ENCODE data around the gene AUNIP.

Gene AUNIP

DNA sequence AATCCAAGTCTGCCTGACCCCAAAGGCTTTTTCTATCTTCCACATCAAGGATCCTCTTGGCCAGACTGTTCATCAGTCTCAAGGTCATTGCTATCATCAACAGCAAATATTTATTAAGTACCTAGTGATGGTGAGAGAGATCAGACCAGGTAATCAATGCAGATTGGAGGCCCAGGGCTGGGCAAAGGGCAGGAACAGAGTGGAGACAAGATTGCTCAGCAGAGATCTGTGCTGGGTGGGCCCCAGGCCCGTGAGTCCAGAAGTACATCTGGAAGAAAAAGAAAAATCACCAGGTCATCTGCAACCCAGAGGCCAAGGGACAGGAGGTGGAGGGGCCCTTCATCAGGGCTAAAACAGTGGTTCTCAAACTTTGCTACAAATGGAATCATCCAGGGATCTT, 26.3 kb upstream of the AUNIP start:
- TF ChIP-seq, protein P1, sequence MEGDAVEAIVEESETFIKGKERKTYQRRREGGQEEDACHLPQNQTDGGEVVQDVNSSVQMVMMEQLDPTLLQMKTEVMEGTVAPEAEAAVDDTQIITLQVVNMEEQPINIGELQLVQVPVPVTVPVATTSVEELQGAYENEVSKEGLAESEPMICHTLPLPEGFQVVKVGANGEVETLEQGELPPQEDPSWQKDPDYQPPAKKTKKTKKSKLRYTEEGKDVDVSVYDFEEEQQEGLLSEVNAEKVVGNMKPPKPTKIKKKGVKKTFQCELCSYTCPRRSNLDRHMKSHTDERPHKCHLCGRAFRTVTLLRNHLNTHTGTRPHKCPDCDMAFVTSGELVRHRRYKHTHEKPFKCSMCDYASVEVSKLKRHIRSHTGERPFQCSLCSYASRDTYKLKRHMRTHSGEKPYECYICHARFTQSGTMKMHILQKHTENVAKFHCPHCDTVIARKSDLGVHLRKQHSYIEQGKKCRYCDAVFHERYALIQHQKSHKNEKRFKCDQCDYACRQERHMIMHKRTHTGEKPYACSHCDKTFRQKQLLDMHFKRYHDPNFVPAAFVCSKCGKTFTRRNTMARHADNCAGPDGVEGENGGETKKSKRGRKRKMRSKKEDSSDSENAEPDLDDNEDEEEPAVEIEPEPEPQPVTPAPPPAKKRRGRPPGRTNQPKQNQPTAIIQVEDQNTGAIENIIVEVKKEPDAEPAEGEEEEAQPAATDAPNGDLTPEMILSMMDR (IDR thresholded peaks at IDR 0.05) = no peak

DNA sequence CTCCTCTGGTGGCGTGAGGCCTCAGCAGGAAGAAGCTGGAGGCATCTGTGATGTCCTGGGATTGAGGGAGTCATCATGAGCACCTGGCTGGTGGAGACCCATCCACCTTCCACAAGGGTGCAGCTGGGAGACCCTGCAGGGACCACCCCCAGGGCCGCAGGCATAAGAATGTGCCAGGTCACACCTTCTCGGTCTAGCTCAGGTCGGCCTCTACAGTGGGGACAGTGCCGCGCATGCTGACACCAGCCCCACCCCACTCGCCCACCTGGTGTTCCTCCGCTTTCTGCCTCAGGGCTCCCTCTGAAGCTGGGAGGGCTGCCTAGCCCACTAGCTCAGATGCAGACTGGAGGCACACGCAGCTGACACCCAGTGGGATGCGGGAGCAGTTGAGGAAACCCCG, 22.0 kb upstream of the AUNIP start:
- TF ChIP-seq, protein P1 (IDR thresholded peaks at IDR 0.05) = no peak

DNA sequence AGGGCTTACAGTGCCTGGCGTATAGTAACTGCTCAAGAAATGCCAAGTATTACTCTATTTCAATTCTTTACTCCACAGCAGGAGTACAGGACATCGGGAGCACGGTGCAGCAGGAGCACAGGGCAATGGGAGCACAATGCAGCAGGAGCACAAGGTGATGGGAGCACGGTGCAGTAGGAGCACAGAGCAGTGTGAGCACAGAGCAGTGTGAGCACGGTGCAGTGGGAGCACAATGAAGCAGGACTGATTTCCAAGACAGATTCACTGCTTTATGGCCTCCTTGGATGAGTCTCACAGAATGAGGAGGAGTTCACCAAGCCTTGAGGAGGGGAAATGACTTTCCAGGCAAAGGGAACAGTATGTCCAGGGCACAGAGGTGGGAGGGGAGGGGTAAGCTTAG, 21.3 kb upstream of the AUNIP start:
- TF ChIP-seq, protein P1 (IDR thresholded peaks at IDR 0.05) = no peak

DNA sequence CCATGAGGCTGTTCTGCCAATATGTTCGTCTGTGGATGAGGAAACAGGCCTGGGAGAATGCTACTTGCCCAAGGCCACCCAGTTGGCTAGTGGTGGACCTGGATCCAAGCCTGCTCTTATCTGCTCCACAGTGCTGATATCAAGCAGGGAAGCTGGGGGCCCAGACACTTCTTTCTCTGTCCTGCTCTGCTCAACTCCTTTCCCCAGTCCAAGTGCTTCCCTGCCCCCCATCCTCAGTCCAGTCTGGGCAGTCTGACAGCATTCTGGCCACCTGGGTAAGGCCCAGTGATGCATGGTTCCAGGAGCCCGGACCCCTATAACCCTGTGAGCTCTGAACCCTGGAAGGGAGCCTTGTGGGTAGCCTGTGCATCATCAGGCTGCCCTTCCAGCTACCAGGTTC, 20.4 kb upstream of the AUNIP start:
- TF ChIP-seq, protein P1 (IDR thresholded peaks at IDR 0.05) = no peak

DNA sequence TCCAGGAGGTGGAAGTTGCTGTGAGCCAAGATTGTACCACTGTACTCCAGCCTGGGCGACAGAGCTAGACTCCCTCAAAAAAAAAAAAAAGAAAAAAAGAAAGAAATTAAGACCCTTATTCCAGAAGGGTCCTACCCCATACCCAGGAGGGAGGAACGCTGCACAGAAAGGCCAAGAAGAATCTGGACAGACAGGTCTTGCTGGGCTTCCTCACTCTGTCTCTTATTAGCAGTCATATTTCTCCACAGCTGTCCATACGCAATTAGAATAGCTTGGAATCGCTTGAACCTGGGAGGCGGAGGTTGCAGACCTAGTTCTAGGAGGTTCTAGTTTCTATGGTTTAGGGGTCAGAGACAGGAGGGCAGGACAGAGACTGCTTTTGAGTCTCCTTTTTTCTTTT, 19.4 kb upstream of the AUNIP start:
- TF ChIP-seq, protein P1 (IDR thresholded peaks at IDR 0.05) = no peak

DNA sequence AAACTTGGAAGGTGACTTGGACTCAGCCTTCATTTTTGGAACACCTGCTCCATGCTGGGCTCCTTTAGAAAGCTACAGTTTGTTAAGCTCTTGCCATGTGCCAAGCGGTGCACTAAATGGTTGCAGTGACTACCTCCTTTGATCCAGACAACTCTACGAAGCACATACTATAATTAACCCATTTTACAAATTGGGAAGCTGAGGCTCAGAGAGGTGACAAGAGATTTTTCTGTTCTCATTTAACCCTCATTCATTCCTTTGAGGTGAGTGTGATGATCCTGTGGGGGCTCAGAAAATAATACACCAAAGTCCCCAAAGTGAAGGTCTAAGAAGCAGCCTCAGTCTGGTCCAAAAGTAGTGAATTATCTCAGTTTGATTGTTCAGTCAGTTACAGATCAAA, 17.9 kb upstream of the AUNIP start:
- TF ChIP-seq, protein P1 (IDR thresholded peaks at IDR 0.05) = no peak

DNA sequence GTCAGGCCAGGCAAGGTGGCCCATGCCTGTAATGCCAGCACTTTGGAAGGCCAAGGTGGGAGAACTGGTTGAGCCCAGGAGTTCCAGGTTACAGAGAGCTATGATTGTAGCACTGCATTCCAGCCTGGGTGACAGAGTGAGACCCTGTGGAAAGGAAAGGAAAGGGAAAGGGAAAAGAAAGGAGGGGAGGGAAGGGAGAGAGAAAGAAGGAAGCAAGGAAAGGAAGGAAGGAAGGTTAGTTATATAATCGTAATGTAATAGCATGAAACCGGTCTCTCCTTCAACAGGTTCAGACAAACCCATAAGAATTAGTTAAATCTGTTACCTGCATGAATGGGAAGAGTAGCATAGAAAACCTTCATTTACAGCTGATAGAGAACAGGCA, 17.4 kb upstream of the AUNIP start:
- TF ChIP-seq, protein P1 (IDR thresholded peaks at IDR 0.05) = no peak

Data from LNCAP (cell line).